HG03521 (cell line): Measurements from ENCODE around the gene PTPRN2.

Source experiments
- ATAC-seq: cut with Tn5 transposase; IDR thresholded peaks from one replicate; pipeline ENCODE4 v1.9.1; 2021; ENCODE audit warnings: mild to moderate bottlenecking, moderate library complexity; ENCODE audit not compliant: unreplicated experiment

PTPRN2 gene

DNA sequence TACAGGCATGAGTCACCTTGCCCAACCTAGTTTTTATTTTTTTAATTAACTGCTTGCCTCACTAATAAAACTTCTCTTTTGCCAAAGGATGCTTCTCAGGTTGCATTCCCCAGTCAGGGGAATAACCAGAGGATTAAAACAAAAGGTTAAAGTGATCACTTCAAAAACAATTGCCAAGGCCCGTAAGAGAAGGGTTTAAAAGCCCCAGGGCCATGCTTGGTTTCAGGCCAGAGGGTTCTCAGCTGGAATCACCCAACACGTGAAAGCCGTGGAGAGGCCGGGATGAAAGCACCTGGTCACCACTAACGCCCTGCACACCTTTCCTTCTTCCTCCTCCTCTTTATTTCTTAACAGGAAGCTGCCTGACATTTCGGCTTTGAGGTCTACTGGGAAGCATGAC lies 587.5 kb downstream of the PTPRN2 start:
- ATAC-seq: no peak

DNA sequence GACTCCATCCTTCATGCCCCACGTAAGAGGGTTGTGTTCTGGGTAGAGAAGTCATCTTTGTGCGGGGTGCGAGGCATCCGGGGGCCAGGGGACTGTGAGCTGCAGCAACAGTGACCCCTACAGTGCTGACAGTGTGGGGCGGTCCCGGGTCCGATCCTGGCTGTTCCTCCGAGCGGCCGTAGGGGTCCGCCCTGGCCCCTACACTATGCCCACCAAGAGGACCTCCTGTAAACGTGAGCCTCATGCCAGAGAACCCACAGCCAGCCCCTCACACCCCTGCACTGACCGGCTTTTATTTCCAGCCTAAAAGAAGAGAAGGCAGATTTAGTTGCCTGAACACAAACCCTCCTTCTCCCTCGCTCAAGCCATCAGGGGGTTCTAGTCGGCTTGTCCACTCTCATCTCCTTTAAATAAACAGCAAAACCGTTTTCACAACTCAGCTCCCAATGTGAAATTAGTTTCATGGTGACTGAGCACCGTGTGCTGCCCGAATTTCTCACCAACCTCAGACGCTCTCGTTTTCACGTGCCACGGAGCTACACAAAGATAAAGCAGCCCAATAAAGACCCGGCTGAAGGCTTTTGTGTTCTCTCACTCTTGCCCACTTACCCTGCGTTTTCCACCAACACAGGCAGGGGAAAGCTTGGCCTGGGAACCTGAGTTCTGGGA lies 588.6 kb downstream of the PTPRN2 start:
- no peak for ATAC-seq

DNA sequence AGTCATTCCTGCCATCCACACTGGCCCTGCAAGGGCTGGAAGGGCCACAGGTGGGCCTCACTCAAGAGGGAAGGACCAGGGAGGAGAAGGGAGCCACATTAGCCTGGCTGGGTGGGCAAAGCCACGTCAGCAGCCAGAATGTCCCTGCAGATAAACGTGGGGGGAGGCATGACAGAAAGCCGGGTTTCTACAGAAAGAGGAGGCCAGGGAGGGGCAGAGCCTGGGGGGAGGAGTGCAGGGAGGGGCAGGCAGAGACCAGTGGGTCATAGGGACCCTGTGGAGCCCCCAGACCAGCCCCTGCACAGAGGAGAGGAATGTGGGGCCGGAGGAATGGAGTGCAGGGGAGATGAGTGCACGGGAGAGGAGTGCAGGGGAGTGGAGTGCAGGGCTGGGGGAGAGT lies 590.2 kb downstream of the PTPRN2 start:
- no peak for ATAC-seq

DNA sequence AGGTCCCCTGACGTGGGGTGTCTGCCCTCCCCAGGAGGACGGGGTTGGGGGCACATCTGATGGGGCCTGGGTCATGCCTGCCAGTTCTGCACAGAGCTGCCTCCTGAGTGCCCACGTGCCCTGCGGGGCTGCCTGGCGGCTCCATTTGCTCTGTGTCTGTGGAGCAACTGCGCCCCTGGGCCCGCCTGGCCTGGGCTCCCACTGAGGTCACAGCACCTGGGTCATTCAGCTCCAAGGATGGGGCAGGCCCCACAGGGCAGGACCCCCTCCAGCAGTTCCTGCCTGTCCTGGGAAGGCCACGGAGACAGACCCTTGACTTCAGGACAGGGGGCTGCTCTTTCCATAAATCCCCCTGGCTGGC lies 590.6 kb downstream of the PTPRN2 start:
- ATAC-seq: no peak

DNA sequence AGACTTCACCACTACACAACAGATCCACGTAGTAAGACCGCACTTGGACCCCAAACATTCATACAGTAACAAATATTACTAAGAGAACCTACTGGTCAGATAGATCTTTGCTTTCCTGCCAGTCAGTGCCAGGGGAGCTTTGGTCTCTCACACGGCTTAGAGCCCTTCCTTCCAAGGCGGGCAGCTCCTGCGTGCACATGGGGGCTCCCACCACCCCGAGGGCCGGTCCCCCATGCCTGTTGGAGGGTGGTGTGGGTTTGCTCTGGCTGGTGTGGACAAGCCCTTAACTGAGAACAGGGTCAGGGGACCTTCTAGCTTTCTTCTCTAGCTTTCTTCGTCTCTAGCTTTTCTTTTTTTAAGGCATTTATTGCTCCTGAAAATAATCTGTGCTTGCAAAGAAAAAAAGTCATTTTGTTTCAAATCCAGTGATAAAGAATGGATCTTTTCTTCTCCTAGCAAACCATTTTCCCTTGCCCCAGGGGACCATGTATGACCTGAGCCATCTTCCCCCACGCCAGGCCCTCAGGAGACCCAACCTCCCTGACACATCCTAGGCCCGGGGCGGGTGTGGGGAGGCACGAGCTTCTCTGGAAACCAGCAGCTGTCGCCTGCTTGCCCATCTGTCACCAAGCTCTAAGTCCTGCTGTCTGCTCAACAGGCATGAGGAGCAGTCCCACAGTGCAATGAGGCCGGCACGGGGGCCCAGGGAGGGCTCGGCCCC lies 591.1 kb downstream of the PTPRN2 start:
- no peak for ATAC-seq

DNA sequence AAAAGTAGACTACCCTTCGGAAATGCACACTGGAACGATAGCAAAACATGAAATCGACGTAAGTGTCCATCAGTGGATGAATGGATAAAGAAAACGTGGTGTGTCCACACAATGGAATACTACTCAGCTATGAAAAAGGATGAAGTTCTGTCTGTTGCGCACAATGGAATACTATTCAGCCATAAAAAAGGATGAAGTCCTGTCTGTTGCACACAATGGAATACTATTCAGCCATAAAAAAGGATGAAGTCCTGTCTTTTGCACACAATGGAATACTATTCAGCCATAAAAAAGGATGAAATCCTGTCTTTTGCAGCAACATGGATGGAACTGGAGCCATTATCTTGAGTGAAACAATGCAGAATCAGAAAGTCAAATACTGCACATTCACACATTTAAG lies 591.8 kb downstream of the PTPRN2 start:
- ATAC-seq: no peak

DNA sequence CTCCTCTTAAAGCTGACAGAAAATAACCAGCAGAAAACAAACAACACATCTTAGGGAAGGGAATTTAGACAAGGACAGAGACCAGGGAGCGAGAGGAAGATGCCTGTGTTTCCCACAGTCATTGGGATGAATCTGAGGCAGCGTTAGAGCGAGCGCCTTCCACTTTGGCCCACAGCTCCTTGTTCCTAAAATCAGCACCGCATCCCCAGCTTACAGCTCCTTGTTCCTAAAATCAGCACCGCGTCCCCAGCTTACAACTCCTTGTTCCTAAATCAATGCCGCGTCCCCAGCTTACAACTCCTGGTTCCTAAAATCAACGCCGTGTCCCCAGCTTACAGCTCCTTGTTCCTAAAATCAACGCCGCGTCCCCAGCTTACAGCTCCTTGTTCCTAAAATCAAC lies 593.3 kb downstream of the PTPRN2 start:
- no peak for ATAC-seq

DNA sequence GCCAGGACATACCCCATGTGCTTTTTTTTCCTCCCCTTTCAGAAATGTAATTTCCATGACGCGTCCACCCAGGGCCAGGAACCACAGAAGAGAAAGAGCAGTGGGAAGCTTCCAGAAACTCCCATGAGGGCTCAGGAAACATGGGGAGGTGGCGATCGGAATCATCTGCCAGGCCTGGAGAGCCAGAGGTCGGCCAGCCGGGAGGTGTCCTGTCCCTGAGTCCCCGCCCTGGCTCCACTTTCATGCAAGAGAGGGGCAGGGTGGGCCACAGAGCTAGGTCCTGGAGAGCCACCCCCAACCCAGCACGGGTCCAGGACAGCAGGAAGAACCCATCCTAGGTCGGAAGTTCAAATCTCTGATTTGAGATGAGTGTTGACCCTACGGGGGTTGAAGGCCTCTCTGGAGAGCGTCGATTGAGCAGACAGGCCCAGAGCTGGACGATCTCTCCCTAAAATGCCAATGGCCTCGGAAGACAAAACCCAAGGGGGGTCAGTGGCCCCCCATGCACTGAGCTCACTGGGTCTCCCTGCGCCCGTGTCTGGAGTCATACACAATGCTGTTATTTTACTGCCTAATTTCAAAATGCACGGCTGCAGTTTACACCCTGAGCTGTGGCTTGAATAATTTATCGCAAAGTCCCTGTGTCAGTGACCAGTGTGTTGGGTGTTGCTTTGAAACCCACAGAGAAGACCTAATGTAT lies 594.1 kb downstream of the PTPRN2 start:
- no peak for ATAC-seq

DNA sequence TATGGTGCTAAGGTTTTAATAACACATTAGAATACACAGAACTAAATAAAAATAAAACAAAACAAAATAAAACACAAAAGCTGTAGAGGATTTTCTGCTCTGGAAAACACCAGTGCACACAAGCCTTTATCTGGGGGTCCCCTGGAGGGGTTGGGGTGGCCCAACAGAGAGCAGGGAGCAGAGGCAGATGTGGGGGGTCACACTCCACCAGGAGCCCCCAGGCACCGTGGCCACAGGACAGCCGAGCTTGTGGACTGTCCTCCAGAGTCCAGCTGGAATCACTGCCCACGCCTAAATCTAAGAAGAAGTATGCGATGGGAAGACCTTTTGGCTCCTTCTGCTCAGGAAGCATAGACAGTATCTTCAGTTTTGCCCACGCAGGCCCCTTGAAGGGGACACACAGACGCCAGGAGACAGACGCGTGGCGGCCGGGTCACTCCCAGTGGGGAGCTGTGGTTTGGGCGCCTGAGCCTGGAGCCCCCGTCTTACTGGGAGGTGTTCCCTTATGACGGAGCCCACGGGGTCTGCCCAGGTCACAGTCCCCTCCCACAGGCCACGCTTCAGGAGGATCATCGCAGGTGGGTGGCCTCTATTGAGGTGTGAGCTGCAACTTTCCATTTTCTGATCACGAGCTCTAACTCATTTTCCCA lies 595.0 kb downstream of the PTPRN2 start:
- no peak for ATAC-seq

DNA sequence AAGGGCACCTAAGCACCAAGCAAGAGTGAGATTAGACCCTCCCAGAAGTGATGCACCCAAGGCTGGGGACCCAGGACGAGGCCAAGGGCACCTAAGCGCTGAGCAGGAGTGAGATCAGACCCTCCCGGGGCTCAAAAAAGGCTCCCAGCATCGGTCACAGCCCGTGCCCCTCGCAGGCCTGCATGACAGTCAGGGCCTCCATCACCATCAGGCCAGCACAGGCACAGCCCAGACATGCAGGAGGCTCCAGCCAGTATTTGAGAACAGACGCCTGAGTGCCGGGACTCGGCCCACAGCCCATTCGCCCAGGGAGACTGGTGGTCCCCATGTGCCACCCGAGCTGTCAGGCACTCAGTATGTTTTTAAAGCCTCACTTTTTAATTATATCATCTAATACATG lies 595.9 kb downstream of the PTPRN2 start:
- no peak for ATAC-seq

DNA sequence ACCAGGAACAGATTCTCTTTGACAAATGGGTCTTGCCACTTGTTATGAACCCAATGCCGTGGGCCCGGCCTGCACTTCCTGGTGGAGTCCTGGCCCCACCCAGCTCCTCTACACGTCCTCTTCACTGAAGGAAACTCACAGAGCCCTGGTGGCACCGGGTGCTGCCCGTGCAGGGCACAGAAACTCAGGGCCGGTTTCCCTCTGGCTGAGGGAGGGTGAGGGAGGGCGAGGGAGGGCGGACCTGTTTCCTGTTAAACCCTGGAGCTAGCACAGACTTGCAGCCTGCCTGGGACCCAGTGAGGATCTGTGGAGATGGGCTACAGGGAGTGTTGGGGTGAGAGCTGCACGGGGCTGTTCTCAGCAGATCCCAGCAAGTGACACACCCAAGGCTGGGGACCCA lies 596.3 kb downstream of the PTPRN2 start:
- ATAC-seq: no peak

DNA sequence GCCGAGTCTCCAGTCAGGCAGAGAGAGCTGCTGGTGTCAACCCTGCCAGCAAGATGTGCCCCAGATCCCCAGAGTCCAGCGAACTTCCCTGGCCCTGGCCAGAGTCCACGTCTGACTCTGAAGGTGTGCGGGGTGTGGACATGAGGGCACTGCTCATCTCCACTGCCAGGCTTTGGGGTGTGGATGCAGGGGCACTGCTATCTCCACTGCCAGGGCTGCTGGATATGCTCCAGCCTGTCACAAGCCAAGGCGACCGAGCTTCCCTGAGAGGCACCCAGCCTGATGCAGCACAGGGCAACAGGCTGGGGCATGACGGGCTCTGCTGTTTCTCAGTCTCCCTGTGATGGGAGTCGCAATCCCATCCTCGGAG lies 596.8 kb downstream of the PTPRN2 start:
- no peak for ATAC-seq

DNA sequence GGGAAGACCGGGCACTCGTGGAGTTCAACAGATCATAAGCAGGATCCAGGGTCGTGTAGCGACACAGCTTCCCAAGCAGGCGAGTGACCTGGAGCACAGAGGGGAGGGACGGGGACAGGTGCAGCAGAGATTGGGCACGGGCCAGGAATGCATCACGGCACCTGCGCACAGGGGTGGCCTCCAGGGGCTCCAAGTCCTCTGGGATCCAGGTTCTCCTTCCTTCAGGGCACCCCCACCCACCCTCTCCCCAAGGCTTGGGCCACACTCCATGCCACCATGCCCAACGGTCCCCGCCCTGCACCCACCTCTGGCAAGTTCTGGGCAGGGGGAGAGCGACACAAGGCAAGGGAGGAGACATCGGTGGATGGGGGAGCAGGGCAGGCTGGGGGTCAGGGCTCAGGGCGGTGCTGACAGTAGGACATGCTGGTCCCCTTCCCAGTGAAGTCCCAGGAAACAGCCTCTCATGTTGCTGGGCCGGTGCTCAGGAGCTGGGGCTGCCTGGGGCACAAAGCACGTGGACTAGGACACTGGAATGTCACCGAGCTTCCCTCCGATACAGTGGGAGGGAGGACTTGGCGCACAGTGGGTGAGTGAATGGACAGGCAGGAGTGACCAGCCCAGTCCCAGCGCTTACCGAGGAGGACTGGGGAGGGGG lies 597.3 kb downstream of the PTPRN2 start:
- ATAC-seq: no peak

DNA sequence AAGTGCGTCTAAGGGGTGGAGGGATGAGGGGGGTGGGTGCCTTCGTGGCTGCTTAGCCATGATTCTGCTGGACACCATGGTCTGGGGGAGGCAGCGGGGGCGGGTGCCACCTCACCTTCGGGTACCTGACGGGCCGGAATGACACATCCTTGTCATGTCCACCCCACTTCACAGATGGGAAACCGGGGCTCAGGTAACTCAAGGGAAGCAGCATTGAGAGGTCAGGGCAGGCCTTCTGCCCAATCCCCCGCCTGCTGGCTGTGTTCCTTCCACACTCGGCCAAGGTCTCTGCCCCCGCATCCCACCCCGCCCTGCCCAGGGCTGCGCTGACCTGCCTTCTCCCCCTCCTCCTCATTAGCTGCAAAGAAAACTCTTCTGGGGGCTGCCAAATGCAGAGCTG lies 598.0 kb downstream of the PTPRN2 start:
- no peak for ATAC-seq

DNA sequence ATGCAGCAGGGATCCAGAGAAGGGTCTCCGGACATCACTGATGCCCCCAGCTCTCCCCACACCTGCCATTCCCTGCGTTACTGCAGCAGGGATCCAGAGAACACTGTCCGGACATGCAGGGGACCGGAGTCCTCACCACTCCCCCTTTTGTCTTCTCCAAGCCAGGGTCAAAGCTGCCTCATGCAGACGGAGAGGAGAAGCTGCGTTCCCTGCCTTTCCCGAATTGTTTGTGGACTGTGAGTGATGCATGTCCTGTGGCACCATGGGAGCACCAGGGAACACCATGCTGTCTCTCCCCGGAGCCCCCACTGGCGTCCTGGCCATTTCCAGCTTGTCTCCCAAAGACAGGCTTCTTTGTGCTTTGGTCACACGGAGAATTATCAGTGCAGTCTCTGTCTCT lies 599.7 kb downstream of the PTPRN2 start:
- no peak for ATAC-seq

DNA sequence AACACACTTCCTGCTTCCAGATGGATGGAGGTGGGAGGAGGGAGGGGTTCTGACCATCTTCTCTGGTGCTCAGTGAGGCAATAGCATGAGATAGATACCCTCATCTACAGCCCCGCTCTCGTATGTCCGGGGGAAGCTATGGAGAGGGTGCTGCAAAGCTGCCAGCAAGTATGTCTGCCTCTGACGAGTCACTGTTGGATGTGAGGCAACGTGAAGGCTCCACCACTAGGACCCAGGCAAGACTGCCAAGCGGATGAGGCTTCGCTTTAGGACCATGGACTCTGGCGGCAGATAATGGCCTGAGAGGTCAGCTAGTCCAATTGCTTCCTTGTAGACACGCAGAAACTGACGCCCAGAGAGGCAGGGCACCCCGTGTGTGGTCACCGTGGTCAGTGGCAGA lies 601.6 kb downstream of the PTPRN2 start:
- no peak for ATAC-seq

DNA sequence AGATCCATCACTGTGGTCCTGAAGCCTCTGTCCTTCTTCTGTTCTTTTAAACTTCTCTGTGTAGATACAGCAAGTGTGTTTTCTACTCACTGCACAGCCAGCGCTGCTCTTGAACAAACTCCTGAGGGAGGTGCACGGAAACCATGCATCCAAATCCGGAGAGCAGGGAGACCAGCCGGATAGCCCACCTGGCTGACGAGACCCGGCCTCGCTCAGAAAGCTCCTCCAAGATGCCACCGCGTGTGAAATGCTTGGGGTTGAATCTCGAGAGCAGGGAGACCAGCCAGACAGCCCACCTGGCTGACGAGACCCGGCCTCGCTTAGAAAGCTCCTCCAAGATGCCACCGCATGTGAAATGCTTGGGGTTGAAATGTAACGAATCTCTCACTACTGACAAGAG lies 602.0 kb downstream of the PTPRN2 start:
- no peak for ATAC-seq

DNA sequence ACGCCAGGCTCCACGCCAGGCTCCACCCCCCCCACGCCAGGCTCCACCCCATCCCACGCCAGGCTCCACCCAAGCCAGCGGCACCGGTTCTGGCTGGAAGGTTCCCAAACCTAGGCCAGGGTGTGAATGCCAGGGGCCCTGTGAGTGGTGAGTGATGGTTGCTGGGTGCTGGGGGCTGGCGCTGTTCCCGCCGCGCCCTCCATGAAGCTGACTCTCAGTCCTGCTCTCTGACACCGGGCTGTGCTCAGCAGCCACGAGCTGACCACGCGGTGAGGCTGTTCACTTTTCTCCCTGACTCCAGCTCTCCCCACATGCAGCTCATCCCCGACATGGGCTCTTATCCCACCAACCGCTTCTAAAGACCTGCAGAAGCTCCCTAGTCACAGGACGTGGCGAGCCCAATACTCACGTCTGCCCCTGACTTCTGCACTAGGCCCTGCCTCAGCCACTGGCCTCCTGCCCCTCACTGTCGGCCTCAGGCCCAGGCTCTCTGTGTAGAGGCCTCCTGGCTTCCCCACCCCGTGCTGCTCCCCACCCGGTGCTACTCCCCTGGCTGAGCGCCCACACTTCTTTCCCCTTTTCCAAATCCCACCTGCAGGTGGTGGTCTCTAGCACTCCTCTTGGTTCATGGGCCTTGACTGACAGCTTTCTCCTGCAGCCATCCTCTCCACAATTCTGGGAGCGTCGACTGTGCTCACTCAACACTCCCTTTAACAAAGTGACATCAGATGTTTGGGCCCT lies 603.0 kb downstream of the PTPRN2 start:
- ATAC-seq: no peak

DNA sequence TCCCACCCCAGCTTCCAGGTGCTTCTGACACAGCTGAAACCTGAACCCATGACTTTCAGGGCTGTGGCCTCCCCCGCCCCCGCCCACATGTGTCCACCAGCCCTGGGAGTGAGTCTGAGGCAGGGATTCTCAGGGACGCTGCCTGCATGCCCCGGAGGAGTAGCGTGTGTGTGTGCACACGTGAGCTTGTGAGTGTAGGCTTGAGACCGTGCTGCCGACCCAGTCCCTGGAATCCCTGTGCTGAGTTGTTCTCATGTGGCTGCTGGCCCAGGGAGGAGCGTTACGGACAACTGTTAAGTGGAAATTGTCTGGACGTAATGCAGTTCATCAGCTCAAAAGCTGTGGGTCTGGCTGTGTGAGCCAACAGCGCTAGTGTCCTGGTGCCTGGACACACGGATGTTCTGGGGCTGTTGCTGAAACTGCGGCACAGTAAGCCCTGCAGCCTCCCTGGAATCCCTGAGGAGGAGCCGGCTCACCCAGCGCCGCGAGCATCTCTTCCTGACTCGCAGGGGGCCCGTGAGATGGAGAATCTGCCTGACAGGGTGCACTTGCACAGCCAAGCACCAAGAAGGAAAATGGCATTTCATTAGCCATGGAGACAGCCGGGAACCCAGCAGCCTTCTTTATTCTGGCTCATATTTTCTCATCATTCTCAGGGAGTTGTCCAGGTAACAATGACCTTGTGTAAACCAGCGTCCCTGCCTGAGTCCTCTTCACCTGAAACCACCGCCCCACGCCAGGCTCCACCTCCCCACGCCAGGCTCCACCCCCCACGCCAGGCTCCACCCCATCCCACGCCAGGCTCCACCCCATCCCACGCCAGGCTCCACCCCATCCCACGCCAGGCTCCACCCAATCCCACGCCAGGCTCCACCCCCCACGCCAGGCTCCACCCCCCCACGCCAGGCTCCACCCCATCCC lies 603.9 kb downstream of the PTPRN2 start:
- ATAC-seq: no peak

DNA sequence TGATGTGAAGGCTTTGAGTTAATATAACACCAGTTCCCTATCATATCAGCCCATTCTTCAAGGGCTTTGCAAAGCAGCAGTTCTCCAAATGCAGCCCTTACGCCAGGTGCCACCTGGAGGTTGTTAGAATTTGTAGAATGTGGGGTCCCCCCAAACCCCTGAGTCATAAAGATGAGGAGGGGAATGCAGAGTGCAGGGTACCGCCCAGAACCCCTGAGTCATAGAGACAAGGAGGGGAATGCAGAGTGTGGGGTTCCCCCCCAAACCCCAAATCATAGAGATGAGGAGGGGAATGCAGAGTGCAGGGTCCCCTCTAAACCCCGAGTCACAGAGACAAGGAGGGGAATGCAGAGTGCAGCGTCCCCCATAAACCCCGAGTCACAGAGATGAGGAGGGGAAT lies 605.8 kb downstream of the PTPRN2 start:
- ATAC-seq: no peak
